DMS153 treated with DMSO at 0.1 percent for 48 hours (cell line): Measurements from ENCODE around the gene CDK5RAP3.

Source experiments
- DNase-seq: peaks from one replicate; lab custom pipeline; 2025; ENCODE audit not compliant: unreplicated experiment; lab: John Stamatoyannopoulos, UW

CDK5RAP3 gene

DNA sequence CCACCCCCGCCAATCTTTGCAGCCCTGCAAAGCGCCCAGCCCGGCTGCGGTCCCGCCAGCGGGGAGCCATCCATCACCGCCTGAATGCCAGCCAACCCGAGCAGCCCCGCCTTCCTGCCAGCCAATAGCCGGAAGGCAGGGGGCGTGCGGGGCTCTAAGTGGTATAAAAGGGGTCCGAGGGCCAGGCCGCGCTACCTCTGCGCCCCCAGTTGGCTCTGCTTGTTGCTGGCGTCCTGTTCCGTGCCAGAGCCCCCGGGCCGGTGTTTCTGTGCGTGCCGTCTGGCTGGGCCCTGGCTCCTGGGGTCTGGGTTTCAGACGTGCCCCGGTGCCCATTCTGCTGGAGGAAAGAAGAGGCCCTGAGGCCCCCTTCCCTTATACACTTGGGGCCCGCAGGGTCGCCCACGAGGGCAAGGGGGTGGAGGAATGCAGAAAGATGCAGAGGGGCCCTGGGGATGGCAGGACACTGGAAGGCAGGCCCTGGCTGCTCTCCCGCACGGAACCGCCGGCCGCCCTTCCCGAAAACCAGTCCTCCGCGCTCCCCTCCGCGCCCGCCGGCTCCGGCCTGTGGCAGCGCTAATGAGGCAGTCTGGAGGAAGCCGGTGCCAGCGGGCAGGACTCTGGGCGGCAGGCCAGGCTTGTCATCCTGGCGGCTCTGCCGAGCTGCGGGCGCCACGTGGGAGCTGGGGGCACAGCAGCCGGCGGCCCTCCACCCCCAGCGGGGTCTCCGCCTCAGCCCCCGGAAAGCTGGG lies 52.7 kb downstream of the CDK5RAP3 start:
- peak; percentile 65 for DNase-seq

DNA sequence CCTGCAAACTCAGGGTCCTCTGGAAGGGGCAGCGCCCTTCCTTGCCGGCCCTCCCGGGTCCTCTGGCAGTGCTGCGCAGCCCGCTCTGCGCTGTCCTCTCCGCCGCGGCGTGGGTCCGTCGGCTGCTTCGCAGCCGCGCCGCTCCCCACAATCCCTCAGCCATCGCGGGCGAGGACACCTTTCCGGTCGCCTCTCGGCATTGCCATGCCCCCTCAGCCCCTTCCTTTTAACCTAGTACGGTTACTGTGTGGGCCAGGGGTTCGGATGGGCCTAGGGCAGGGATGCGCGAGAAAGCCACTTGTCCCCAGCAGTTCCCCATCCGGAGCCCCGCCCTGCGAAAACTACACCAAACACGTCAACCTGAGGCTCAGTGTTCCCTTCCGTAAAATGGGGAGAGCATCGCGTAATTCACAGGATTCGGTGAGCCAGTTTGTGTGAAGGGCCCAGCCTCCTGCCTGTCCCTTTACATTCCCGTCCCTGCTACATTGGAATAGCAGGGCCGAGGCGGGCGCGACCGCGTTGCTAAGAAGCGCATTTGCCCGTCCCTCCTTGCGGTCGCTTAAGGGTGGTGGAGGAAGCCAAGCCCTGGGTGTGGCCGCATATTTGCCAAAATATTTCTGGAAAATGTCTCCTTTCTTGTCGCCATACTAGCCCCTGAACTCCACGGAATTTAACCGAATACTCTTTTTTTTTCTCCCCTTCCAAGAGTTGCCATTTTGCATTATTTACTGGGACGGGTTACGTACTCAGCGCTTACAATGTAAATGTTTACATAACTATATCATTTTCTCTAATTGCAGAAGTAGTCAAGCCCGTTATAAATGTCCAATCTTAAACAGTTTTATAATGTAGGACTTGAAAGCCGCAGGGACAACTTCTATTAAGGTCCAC lies 53.5 kb downstream of the CDK5RAP3 start:
- DNase-seq, result no peak

DNA sequence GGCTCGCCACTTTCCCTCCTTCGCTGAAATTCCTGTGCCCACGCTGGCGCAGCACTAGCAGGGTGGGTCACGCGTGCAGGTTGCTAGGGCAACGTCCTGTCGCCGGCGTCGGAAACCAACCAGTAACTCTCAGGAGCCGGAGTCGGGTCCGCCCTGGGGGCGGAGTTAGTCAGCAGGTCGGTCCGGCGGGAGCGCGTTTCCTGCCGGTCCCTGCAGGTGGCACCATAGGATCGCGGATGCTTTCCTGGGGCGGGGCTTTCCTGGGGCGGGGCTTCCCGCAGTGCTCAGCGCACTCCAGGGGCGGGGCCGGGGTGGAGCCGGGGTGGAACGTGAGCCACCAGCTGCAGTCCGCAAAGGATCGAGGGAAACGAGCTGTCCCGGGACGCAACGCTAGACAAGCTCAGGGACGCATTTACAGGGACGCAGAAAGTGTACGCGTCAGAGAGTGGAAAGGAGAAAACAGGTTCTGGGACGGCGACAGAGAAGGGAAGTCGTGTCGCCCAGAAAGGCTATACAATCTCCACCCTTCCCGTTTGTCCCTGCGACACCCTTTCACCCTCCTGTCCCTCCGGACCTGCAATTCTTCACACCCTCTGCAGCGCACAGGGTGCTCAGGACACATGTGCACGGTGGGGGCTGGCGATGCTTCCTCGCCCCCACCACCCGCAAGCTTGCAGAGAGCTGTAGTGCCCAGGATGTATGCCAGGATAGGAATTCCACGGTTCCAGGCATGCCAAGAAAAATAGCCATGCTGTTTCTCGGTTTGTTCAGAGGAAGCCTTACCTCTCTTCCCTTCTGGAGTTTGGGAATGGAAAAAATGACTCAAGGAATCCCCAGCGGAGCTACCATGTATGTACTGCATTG lies 54.4 kb downstream of the CDK5RAP3 start:
- DNase-seq, result peak; percentile 95

DNA sequence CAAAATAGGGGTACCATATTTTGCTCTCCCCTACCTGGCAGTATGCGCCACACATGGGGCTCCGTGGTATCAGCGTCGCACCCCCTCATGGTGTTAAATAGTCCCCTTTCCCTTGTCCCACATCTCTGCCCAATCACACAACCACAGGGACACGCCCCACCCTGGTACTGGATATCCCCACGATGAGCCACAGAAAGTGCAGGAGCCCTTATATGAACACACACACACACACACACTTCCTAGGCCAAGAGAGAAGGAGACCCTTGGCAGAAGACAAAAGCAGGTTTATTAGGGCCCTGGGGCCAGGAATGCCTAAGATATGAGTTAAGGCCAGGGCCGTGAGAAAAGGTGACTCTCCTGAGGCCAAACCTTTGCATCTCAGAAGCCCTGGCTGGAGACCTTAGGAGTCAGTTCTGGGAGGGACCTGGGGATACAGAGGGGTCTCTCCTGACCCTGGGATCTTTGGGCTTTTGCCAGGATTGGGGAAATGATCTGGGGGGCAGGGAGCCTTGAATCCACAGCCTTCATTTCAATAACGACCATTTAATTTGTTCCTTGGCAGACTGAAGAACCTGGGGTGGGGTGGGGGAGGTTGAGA lies 55.1 kb downstream of the CDK5RAP3 start:
- no peak for DNase-seq

DNA sequence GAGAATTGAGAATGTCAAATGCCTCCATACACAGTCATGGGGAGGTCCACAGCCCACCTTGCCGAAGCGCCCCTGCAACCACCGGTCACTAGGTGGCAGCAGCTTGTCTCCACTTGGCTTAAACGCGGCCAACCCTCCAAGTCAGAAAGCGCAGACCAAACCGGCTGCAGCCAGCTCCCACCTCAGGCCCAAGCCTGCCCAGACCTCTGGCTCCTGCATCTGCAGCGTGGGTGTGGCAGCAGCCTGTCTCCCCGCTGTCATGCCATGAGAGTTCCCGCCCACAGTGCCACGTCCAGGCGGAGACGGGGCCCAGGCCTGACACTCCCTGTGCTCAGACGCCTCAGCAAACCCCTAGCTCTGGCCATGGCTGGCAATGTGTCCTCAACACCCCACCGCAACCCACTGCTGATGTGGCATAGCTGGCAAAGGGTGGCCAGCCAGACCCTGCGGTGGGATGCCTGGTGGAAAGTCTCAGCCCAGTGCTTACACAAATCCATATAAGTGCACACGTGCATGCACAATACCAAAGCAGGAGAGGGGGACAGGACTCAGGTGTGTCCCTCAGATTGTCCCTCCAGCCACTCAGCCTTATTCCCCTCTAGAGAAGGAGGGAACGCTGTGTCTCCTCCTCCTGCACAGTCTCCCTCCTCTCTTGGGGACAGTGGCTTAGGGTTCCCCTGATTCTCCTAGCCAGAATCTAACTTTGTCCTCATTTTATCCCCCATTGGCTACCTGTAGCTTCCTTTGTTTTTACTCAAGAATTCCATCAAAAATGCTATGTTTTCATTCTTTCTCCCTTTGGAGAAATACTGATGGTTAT lies 55.8 kb downstream of the CDK5RAP3 start:
- DNase-seq, result peak; percentile 70

DNA sequence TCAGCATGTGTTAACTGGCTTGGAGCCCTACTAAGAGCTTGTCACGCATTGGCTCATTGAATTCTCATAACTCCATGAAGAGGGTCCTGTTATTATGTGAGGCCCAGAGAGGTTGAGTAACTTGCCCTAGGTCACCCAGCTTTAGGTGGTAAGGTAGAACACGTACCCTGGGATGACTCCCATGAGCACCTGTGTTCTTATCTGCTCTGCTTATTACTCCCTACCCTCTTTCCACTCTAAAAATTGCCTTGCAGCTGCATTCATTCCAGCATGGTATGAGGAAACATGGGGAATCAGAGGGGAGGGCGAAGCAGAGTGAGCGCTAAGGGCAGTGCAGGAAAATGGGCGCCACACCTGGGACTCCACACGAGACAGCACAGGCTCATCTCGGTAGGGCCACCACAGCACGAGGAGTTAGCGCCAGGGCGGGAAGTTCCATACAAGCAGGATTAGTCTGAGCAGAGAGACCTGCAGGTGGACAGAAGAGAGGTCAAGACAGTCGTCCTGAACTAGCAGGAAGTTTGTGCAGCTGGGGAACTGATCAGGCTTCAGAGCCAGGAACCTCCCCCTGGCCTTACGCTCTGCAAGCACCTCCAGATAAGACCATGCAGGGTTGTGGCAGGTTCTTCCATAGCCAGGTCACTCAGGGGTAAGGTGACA lies 56.5 kb downstream of the CDK5RAP3 start:
- DNase-seq, result no peak

DNA sequence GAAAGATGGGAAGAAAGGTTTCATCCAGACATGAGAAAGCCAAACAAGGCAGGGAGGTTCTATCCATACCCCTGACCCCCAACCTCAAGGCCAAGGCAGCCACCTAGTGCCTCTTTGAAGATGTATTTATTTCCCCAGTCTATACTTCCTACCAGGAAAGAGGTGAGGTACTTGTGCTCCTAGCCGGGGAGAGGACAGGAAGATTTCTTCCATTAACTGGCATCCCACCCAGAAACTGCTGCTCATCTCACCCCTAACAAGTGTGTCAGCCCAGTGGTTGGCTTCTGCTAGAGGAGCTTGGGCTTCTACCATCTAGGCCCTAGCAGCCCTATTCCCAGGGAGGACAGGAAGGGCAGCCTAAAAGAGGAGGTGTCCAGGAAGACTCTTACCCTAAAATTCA lies 57.8 kb downstream of the CDK5RAP3 start:
- DNase-seq, result no peak

DNA sequence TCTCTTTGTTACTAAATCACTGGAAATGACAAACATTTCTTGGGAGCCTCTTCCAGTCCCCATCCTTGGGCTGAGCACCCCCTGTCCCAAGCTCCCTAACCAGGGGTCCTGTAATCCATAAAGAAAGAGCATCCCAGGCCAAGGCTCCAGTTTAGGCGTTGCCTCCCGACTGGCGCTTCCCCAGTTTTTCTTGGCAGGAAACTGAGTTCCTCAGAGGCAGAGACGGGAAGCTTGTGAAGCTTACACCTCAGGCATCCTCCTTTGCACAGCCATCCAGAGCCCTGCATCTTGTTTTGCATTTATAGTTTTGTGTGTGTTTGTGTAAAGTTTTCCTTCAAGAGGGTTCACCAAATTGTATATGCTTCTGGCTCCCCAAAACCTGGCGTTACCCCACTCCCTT lies 59.6 kb downstream of the CDK5RAP3 start:
- no peak for DNase-seq
